Calu3 (cell line): ENCODE data around the gene LRRIQ1. TPM values are rescaled to one million over a fixed set of nuclear protein-coding genes. Genes with fewer than 3 reads are reported as not detected.

Experiments
- BruUV-seq: library from RNA; stranded (reverse); fragments of 400-500 nt; replicated peaks from 2 replicates; lab custom pipeline; 2021; lab: Mats Ljungman, UMichigan
- CTCF ChIA-PET: fragments of 300-600 bp; sonication (Branson Sonifier 250); formaldehyde crosslinking; loops from one replicate; lab custom pipeline; 2022; ENCODE audit warnings: antibody characterized with exemption; lab: Charles Lee
- DNase-seq: peaks from one replicate; pipeline ENCODE4 v3.0.0; 2022
- H3K27ac Mint-ChIP-seq: one replicate; pipeline ENCODE4 v1.8.0; 2022; ENCODE audit warnings: mixed read lengths; ENCODE audit not compliant: unreplicated experiment
- H3K27me3 Mint-ChIP-seq: one replicate; pipeline ENCODE4 v1.8.0; 2022; ENCODE audit warnings: mixed read lengths; ENCODE audit not compliant: unreplicated experiment
- H3K36me3 Mint-ChIP-seq: one replicate; pipeline ENCODE4 v1.8.0; 2022; ENCODE audit warnings: mild to moderate bottlenecking, moderate library complexity, mixed read lengths; ENCODE audit not compliant: insufficient read depth, unreplicated experiment
- H3K4me1 Mint-ChIP-seq: one replicate; pipeline ENCODE4 v1.8.0; 2022; ENCODE audit warnings: mild to moderate bottlenecking, low read depth, mixed read lengths; ENCODE audit not compliant: unreplicated experiment
- H3K4me3 Mint-ChIP-seq: one replicate; pipeline ENCODE4 v1.8.0; 2022; ENCODE audit warnings: mild to moderate bottlenecking, low read depth, moderate library complexity, mixed read lengths; ENCODE audit not compliant: unreplicated experiment
- H3K9me3 Mint-ChIP-seq: one replicate; pipeline ENCODE4 v1.8.0; 2022; ENCODE audit warnings: low read depth, mixed read lengths; ENCODE audit not compliant: unreplicated experiment
- CTCF ChIP-seq: fragments of 200-600 bp; IDR thresholded peaks from one replicate; pipeline ENCODE4 v1.8.0; 2022; ENCODE audit warnings: antibody characterized with exemption; ENCODE audit not compliant: unreplicated experiment
- intact Hi-C: fragments of 100-400 bp; cut with micrococcal nuclease; formaldehyde crosslinking; loops from one replicate; pipeline ENCODE4 v1.10.0; 2022; ENCODE audit not compliant: unreplicated experiment
- total RNA-seq: library from RNA; stranded (reverse); gene quantifications from 2 replicates; pipeline ENCODE4 v1.2.3, GENCODE V29; 2022

LRRIQ1 gene
- total RNA-seq, 1 experiment from 2014 or later, result 1.4 TPM

GRCh38 chr12:85260447-85260846, 224.3 kb downstream of the LRRIQ1 start:
- H3K36me3 Mint-ChIP-seq, result no peaks in the 10 kb centered on the region
- no peaks in the 10 kb centered on the region for H3K4me1 Mint-ChIP-seq
- BruUV-seq, result no TSS peak
- CTCF ChIA-PET, result interaction anchor here (0.6 to 1.2 kb wide), 2 partner anchors 9 to 182 kb away, joined by 3 to 6 read pairs; no protein-coding TSS in a partner anchor
- DNase-seq, result no peak
- no peaks in the 10 kb centered on the region for H3K9me3 Mint-ChIP-seq
- H3K27ac Mint-ChIP-seq, result no peak overlapping the region
- no peak overlapping the region for H3K4me3 Mint-ChIP-seq
- TF ChIP-seq CTCF, result no peak
- intact Hi-C loops, result no loop called here
- no peaks in the 10 kb centered on the region for H3K27me3 Mint-ChIP-seq

GRCh38 chr12:85260896-85261295, 224.7 kb downstream of the LRRIQ1 start:
- H3K4me3 Mint-ChIP-seq, result no peak overlapping the region
- no TSS peak for BruUV-seq
- H3K27ac Mint-ChIP-seq, result no peak overlapping the region
- H3K36me3 Mint-ChIP-seq, result no peaks in the 10 kb centered on the region
- no peaks in the 10 kb centered on the region for H3K27me3 Mint-ChIP-seq
- no peaks in the 10 kb centered on the region for H3K9me3 Mint-ChIP-seq
- H3K4me1 Mint-ChIP-seq, result no peaks in the 10 kb centered on the region
- intact Hi-C loops, result no loop called here
- TF ChIP-seq CTCF, result no peak
- CTCF ChIA-PET, result interaction anchor here (1.2 kb wide), 1 partner anchor 9 kb away, joined by 3 read pairs; no protein-coding TSS in a partner anchor
- no peak for DNase-seq

- intact Hi-C loops, result no loop called here
- no peaks in the 10 kb centered on the region for H3K27me3 Mint-ChIP-seq
- DNase-seq, result no peak
- H3K36me3 Mint-ChIP-seq, result no peaks in the 10 kb centered on the region
- BruUV-seq, result no TSS peak
- no peak for TF ChIP-seq CTCF
- H3K9me3 Mint-ChIP-seq, result no peaks in the 10 kb centered on the region
- CTCF ChIA-PET, result no interaction called here
- no peaks in the 10 kb centered on the region for H3K4me1 Mint-ChIP-seq
- H3K27ac Mint-ChIP-seq, result no peak overlapping the region
- no peak overlapping the region for H3K4me3 Mint-ChIP-seq
These were observed 230.2 kb downstream of the LRRIQ1 start for GRCh38 chr12:85266356-85266755.

- TF ChIP-seq CTCF, result no peak
- no peak overlapping the region for H3K4me3 Mint-ChIP-seq
- H3K4me1 Mint-ChIP-seq, result no peaks in the 10 kb centered on the region
- BruUV-seq, result no TSS peak
- CTCF ChIA-PET, result interaction anchor here (0.6 kb wide), 1 partner anchor 192 kb away, joined by 6 read pairs; no protein-coding TSS in a partner anchor
- H3K36me3 Mint-ChIP-seq, result no peaks in the 10 kb centered on the region
- no peaks in the 10 kb centered on the region for H3K9me3 Mint-ChIP-seq
- H3K27me3 Mint-ChIP-seq, result no peaks in the 10 kb centered on the region
- intact Hi-C loops, result no loop called here
- DNase-seq, result no peak
- no peak overlapping the region for H3K27ac Mint-ChIP-seq
These were observed 237.5 kb downstream of the LRRIQ1 start for GRCh38 chr12:85273381-85274314.
